HG02798 (cell line): ENCODE data around the gene GRM1.
"Not testable (repeated sequence)": the region's sequence is repeated elsewhere in the genome, so short reads cannot be mapped to it uniquely, and the experiment has no call there.

Experiments
- ATAC-seq: cut with Tn5 transposase; IDR thresholded peaks from one replicate; pipeline ENCODE4 v1.9.1; 2021; ENCODE audit warnings: mild to moderate bottlenecking; ENCODE audit not compliant: unreplicated experiment, poor library complexity

Gene GRM1

GRCh38 chr6:146265056-146265455, 236.2 kb downstream of the GRM1 start:
- no peak for ATAC-seq

GRCh38 chr6:146267447-146267846, 238.6 kb downstream of the GRM1 start:
- no peak for ATAC-seq

- ATAC-seq: no peak
Measured at GRCh38 chr6:146267946-146268345, 239.1 kb downstream of the GRM1 start.

DNA sequence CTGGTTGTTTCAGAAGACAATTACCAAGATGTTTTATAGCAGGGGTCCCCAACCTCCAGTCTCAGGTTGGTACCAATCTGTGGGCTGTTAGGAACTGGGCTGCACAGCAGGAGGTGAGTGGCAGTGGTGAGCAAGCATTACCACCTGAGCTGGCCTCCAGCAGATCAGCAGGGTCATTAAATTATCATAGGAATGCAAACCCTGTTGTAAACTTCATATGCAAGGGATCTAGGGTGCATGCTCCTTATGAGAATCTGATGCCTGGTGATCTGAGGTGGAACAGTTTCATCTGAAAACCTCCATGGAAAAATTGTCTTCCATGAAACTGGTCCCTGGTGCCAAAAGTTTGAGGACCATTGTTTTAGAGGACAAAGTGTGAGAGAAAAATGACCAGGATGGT, 240.6 kb downstream of the GRM1 start:
- no peak for ATAC-seq

DNA sequence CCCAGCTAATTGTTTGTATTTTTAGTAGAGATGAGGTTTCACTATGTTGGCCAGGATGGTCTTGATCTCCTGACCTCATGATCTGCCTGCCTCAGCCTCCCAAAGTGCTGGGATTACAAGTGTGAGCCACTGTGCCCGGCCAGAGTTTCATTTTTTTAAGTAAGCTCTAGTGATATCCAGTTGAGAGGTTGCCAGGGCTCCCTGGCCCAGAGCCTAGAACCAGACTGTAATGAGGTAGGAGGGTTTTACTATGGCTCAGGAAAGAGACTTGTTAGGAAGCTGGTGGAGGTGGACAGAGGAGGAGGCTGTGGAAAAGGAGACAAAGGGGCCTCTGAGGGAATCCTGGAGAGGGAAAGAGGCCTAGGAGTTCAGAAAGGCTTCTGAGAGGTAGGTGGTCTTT, 242.3 kb downstream of the GRM1 start:
- ATAC-seq: not testable (repeated sequence)

GRCh38 chr6:146273490-146273889, 244.6 kb downstream of the GRM1 start:
- no peak for ATAC-seq

GRCh38 chr6:146277142-146277541, 248.3 kb downstream of the GRM1 start:
- no peak for ATAC-seq

DNA sequence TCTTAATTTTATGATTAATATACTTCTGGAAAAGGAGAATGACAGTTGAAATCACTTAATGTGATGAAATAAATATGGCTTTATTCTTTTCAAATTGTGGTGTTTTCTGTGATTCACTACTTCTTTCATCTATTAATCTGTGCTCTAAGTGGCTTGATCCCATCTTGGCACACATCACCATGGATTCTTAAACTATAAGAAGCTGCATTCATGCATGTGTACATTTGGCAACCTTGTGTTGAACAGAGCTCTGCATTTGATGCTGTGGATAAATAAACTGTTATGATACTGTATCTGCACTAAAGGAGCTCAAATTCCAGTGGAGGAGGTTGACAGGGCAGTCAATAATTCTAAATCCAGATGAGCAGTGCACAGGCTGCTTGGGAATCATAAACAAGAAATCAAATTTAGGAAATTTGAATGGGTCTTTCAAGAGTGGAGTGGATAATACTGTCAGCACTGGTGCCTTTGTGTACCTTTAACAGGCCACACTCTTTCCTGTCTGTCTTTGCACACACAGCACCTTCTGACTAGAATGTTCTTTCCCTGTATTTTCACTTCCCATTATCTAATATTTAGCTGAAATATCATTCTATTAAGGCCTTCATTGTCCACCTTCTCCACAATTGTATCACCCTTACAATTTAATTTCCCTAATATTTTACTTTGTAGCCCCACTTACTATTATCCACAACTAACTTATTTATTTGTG, 252.9 kb downstream of the GRM1 start:
- ATAC-seq: no peak

DNA sequence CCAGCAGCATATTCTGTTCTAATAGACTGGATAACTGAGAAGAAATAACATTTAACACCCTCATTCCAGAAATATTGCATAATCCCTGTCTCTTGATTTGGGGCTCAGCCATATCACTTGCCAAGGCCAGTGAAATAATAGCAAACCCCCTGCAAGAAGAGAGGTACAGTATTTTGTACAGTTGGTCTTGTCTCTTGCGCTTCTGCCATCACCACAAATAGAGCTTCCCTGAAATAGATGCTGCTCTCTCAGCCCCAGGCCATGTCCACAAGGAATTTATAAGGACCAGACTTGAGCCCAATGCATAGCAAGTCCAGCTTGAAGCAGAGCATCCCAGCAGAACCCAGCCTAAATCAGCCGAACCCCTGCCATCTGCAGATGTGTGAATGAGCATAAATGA, 254.0 kb downstream of the GRM1 start:
- no peak for ATAC-seq

DNA sequence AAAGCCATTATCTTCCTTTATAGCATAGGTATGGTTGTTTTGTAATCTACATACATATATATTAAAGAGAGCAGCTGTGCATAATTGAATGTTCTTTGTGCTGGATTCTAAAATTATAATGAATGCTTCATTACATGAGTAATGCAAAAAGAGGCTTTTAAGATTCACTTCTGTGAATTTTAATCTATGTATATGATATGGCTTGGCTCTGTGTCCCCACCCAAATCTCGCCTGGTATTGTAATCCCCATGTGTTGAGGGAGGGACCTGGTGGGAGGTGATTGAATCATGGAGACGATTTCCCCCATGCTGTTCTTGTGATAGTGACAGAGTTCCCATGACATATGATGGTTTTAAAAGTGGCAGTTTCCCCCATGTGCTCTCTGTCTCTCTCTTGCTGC, 255.4 kb downstream of the GRM1 start:
- no peak for ATAC-seq

GRCh38 chr6:146286961-146287360, 258.1 kb downstream of the GRM1 start:
- ATAC-seq: no peak

DNA sequence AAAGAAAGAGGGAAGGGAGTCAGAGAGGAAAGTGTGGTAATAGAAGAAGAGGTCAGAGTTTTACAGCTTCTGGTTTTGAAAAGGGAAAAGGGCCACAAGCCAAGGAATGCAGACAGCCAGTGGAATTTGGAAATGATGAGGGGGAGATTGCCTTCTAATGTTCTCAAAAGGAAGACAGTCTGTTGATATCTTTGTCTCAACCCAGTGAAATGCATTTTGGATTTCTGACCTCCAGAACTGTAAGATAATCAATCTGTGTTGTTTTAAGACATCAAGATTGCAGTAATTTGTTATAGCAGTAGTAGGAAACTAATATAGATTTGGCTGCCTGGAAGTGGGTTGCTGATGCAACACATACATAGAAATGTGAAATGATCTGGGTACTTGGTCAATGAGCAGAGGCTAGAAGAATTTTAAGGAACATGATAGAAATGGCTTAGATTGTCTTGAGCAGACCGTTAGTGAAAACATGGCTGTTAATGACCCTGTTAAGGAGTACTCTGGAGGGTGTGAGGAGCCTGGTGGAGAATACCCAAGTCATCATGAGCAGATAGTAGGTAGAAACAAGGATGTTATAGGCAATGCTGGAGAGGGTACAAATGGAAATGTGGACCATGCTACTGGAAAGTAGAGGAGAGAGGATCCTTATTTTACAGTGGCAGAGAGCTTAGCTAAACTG, 259.0 kb downstream of the GRM1 start:
- no peak for ATAC-seq

DNA sequence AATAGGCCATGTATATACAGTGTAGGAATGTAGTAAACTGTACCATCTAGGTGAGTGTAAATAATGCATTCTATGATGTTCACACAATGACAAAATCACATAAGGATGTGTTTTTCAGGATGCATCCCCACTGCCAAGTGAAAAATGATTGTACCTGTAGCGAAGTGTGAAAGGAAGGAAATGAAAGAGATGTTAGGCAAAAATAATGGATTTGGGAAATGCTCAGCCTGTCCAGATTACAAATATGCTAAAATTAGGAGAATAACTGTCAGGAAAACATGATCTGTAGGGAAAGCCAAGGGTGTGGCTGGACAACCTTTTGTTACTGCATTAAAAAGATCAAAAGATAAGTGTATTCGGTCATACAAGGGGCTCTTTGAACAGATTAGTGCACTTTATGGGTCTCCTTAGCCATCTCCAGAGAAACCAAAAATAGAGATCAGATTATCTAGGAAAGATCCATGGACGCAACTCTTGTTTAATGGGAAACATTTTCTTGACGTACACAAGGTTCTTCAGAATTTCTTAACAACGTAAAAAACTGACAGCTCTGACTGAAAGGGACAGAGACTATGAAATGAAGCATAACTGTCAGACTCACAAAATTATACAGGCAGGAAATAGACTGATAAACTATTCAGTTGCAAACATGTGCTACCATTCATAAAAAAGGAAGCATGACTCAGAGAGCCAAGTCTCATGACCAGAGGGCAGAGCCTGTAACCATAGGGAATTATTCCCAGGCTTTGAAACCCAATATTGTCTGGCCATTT, 261.1 kb downstream of the GRM1 start:
- no peak for ATAC-seq

DNA sequence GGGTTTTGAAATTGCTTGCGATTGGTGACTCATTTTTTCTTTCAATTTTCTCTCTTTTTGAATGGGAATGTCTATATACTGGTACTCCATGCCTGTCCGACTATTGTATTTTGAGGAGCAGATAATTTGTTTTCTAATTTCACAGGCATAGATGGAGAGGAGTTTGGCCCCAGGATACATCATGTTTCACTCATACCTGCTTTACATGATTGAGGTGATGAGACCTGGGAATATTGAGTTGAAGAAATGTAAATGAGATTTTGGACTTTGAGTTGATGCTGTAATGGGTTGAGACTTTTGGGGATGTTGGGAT, 261.7 kb downstream of the GRM1 start:
- no peak for ATAC-seq

GRCh38 chr6:146292506-146292905, 263.6 kb downstream of the GRM1 start:
- ATAC-seq: no peak

- ATAC-seq: no peak
Measured at GRCh38 chr6:146295695-146296094, 266.8 kb downstream of the GRM1 start.

DNA sequence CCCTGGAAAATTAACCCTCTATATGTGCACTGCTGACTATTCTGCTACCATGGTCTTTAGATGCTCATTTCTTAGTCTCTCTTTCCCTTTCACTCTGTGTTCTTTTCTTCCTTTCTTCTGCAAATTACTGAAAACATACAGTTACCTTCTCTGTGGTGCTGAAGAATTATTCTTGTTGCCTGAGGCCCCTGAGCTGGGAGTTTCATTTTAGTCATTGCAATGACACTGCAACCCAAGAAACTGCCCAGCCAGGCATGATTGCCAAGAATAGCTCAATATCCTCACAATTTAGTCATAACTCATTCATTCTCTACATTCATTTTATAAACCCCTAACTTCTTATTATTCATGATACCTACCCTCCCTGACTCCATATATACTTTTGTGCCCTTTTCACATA, 269.0 kb downstream of the GRM1 start:
- ATAC-seq: no peak

GRCh38 chr6:146300521-146300920, 271.7 kb downstream of the GRM1 start:
- ATAC-seq: no peak

DNA sequence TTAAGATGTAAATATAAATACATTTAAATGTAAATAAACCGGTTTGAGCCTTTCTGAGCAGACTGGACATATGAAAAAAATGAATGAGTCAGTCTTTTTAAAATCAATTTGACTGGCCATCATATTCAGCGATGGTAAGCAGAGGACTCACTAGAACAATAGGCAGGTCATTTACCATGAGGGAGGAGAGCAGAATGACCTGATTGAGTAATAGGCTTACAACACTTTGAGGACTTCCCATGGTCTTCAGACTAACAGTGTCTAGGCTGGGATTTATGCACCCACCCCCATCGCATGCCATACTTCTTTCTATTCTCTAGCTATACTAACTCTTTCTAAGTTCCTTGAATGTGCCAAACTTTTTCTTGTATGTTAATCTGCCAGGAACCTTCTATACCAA, 272.9 kb downstream of the GRM1 start:
- no peak for ATAC-seq

DNA sequence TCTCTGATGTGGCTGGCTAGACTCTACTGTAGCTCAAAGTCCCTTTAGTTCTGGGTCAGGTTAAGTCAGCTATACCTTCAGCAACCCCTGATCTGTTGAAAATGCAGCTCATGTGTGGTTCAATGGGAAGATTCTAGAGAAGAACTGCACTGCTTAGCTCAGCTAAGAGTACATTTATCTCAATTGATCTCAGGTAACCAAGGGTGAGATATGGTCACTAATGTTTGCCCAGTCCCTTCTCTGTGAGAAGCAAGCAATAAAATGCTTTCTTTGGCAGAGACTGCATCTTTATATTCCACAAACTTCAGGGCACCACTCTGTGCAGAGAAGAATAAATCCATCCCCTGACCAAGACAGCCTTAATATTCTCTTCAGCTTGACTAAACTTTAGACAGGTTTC, 274.1 kb downstream of the GRM1 start:
- no peak for ATAC-seq

GRCh38 chr6:146304181-146304580, 275.3 kb downstream of the GRM1 start:
- ATAC-seq: no peak

- no peak for ATAC-seq
Measured at GRCh38 chr6:146305092-146305491, 276.2 kb downstream of the GRM1 start.
